ENCODE results near the gene LRRC31.

GRCh38 chr3:169861871-169862270, 7.9 kb downstream of the LRRC31 start:
- TF ChIP-seq, protein P1, sequence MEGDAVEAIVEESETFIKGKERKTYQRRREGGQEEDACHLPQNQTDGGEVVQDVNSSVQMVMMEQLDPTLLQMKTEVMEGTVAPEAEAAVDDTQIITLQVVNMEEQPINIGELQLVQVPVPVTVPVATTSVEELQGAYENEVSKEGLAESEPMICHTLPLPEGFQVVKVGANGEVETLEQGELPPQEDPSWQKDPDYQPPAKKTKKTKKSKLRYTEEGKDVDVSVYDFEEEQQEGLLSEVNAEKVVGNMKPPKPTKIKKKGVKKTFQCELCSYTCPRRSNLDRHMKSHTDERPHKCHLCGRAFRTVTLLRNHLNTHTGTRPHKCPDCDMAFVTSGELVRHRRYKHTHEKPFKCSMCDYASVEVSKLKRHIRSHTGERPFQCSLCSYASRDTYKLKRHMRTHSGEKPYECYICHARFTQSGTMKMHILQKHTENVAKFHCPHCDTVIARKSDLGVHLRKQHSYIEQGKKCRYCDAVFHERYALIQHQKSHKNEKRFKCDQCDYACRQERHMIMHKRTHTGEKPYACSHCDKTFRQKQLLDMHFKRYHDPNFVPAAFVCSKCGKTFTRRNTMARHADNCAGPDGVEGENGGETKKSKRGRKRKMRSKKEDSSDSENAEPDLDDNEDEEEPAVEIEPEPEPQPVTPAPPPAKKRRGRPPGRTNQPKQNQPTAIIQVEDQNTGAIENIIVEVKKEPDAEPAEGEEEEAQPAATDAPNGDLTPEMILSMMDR (conservative IDR thresholded peaks at IDR 0.05; ENCODE audit: low read depth in 2 of 2), result no peak
- no peak for TF ChIP-seq EZH2phosphoT487 (IDR thresholded peaks at IDR 0.05; ENCODE audit: unreplicated experiment)
